CD4-positive, alpha-beta T cell treated with Interleukin-6 at 100 ng/mL for 8 hours (primary cell): ENCODE measurements around the gene DNAJB14.
A peak's percentile ranks its signal among the peaks of the same experiment; 100 is the strongest.

Source experiments
- DNase-seq: peaks from one replicate; pipeline ENCODE4 v3.0.0-alpha.2; 2020; ENCODE audit warnings: mixed read lengths, low spot score

Gene DNAJB14

DNA sequence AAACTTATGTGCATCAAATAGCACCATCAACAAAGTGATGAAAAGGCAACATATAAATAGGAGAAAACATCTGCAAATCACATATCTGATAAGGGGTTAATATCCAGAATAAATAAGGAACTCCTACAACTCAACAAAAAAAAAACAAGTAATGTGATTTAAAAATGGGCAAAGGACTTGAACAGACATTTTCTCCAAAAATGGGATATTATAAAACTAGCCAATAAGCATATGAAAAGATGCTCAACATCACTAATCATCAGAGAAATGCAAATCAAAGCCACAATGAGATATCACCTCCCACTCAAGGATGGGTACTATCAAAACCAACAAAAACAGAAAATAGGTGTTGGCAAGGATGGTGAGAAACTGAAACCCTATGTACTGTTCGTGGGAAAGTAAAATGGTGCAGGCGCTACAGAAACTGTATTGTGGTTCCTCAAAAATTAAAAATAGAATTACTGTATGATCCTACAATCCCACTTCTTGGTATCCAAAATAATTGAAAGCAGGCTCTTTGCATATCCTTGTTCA, 2.4 kb downstream of the DNAJB14 start:
- DNase-seq = no peak

DNA sequence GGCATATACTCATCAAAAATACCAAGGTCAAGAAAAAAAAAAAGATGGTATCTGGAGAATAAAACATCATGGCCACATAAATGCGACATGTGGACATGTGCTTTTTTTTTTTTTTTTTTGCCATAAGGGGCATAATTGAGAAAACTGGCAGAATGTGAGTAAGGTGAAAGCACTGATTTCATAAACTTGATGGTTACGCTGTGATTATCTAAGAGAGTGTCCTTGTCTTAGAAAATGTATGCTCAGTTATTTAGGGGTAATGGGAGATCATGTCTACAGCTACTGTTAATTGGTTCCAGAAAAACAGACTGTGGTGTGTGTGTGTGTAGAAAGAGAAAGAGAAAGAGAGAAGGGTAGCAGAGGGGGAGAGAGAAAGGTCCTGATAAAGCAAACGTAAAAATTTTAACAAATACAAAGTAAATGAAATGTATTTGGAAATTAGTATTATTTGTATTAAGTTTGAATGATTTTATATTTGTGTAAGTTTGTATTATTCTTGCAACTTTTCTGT, 8.1 kb downstream of the DNAJB14 start:
- no peak for DNase-seq

DNA sequence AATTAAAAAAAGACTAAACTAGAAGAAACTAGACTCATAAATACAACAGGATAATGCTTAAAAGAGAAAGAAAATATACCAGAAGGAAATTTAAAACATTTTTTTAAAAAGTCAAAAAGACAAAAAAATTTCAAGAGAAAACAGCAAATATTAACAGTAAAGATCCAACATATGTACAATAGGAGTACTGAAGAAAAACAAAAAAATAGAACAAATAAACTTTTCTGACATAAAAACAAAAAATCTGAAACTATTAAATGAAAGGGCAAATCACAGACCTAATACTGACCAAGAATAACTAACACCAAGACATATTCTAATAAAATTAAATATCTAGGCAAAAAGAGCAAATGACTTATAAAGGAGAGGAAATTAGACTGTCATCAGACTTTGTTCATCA, 11.5 kb downstream of the DNAJB14 start:
- no peak for DNase-seq

DNA sequence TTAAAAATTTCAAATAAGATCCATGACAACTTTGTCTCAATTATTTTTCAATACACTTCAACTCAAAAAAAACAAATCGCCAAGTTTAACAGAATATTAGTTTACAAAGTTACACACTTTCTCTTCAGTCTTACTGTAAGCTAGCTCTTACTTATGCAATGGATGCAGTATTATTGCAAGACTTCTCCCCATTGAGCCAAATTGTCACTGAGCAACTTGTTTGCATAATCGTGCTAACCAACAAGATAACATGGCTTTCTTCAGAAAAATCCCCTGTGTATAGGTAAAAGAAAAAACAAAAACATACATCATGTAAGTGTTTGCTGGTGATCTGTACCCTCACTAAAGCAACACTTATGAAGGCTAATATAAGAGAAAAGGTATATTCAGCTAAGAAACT, 18.9 kb downstream of the DNAJB14 start:
- DNase-seq = no peak

DNA sequence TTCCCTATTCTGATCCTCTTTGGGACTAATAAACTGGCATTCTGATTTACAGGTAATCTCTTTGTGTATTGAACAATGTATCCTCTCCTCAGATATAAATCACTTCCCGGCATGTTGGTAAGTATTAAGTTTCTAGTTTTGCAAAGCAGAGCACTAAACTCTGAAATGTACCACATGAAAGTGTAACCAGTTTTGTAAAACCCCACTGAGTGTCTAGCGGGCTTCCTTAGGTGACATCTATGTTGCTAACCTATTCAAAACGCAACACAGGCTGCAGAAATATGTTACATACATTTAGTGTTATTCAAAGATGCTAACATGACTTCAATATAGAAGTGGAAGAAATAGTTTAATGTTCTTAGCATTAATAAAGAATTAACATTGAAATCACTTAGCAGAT, 25.2 kb downstream of the DNAJB14 start:
- peak; percentile 15 for DNase-seq

DNA sequence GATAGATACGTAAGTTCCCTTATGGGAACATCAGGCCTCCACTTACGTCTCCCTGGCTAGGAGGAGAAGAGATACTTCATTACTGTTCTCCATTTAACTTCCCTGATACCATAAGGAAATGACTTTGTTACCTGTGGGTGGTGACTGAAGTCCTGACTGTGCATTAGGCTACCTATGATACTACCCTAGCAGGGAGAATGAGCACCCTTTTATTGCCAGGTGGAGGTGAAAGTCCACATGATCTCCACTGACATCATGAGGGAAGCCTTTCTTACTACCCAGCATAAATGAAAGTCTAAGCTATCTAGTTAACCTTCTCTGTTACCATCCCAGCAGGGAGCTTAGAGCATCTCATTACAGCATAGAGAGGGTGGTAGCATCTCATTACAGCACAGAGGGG, 27.8 kb downstream of the DNAJB14 start:
- no peak for DNase-seq

DNA sequence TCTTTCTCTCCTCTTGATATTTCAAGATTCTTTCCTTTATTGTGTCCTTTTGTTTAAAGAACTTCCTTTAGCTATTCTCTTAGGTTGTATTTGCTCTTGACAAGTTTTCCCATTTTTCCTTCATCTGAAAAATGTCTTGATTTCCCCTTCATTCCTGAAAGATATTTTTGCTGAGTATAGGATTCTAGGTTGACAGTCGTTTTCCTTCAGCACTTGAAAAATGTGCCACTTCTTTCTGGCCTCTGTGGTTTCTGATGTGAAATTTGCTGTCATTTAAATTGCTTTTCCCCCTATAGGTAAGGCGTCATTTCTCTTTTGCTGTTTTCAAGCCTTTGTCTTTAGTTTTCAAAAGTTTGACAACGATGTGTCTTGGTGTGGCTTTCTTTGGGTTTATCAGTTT, 28.8 kb downstream of the DNAJB14 start:
- DNase-seq = no peak

DNA sequence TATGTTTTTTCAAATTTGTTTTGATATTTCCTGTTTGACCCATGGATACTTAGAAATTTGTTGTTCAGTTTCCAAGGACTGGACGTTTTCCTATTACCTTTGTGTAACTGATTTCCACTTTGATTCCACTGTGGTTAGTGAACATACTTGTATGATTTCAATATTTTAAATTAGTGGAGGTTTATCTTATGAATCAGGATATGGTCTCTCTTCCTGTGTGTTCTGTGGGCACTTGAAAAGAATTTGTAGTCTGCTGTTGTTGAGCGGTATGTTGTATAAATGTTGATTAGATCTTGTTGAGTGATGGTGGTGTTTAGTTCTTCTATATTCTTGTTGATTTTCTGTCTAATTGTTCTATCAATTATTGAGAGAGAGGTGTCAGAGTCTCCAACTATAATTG, 31.0 kb downstream of the DNAJB14 start:
- DNase-seq = no peak

DNA sequence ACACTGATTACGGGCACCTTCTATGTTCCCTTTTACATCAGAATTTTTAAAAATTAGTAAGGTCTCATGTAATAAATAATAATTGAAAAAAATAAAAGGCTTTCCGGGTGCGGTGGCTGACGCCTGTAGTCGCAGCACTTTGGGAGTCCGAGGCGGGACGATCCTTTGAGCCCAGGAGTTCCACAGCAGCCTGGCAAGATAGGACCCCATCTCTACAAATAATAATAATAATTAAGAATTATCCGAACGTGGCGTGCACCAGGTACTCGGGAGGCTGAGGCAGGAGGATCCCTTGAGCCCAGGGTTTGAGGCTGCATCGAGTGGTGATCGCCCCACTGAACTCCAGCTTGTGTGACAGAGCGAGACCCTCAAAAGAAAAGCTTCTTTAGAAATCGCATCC, 51.4 kb downstream of the DNAJB14 start:
- DNase-seq = no peak

DNA sequence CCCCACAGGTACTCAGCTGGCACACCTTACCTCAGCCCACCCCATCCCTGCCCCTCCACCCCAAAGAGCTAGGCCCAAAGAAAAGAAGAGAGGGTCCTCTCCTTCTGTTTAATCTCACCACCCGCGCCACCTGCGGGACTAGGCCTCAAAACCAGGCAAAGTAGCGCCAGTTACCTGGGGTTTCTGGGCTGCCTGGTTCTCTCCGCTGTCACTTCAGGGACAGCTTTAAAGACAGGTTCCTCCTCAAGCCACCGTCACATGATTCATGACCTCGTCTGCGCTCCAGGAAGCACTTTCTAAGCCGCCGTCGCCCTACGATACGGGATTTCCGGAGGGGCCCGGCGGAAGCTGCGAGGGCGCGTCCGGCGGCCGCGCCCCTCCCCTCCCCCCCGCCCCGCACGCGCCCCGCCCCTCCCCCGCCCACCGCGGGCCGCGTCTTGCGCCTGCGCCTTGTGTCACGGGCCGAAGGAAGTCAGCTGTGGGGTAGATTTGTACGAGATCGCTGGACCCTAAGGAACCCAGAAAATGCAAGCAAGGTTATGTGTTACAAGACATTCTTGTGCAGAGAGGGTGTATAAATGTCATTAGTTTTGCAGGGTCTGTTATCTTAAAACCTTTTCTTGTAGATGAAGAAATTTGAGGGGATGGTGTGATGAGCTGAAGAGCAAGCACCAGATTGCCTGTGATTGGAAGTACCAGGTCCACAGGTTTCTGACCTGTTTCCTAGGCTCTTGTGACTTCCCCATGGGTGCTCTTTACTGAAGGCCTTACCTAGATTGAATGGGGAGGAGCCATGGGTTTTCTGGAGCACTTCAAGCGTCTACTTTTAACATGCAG, 52.0 kb downstream of the DNAJB14 start, which contains the start of gene LAMTOR3:
TSS of gene LAMTOR3 (minus strand) at position 267 of the 837 bp plus-strand sequence. CDS start 464 bp downstream, outside the sequence.
- peak; percentile 91 for DNase-seq

DNA sequence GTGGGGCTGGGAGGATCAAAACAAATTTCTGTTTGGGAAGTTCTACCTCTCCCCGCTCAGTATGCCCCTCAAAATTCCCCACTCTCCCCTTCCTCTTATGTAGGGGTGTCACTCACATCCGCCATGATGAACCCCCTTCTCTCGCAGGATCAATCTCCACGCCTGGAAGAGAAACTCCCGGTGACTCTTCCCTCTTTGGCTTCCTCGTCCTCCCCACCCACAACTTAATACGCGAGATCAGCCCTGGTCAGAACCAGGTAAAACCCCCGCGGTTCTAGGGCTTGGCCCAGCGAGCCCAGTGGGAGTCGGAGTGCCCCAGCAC, 52.6 kb downstream of the DNAJB14 start:
- no peak for DNase-seq

DNA sequence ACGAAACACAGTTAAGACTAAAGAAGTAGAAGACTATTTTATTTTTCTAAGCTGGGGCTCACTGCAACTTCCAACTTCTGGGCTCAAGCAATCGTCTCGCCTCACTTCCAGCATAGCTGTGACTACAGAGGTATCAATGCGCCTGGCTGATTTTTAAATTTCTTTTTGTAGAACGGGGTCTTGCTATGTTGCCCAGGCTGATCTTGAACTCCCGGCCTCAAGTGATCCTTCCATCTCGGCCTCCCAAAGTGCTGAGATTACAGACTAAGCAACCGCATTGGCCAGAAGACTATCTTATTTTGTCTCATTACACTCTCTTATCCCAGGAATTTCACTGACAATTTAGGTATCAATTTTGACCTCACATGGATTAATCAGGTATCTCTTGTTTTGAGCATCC, 53.4 kb downstream of the DNAJB14 start:
- no peak for DNase-seq

DNA sequence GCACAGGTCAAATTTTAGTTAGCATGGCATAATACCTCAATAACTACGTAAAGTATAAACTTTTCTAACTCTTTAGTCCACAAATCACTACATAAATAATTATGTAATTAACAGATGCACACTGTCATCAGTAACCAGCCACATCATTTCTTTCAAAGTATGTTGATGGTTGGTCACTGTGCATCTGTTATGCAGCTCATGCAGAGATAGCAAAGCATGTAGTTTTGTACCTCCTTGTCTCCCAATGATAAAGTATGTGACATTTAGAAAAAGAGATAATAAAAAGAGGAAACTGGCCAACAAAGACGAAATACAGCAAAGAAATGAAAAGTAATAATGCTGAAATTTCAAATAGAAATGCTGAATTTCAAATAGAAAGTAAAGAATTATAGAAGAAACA, 55.1 kb downstream of the DNAJB14 start:
- DNase-seq = no peak

DNA sequence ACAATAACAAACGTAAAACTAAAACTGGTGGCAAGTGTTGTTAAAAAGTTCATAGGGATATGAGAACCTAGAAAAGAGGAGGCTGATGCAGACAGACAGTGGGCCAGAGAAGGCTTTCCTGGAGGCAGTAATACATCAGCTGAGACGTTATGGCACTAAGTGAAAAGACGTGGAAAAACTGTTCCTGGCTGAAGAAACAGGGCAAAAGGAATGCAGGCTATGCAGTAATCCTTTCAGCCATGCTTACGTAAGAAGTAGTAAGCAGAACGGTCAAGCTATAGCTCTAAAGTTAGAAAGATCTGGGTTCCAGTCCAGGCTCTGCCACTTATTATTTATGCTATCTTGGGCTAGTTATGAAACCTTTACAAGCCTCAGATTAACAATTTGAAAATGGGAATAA, 58.6 kb downstream of the DNAJB14 start:
- no peak for DNase-seq

DNA sequence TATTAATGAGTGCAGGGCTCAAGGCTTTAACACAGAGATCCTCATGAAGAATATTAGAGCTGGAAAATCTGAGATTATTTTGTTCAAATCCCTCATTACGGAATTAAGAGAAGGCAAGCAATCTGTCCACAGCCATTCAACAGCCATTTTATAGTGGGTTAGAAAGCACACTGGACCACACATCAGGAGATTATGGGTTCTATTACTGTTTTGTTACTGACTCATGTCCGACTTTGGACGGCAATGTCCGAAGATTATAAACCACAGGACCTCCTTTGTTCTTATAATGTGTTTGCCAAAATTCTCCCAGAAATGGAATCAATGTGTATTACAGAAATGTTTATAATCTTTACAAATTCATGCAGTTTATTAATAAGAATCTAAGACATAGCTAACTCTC, 60.3 kb downstream of the DNAJB14 start:
- no peak for DNase-seq

DNA sequence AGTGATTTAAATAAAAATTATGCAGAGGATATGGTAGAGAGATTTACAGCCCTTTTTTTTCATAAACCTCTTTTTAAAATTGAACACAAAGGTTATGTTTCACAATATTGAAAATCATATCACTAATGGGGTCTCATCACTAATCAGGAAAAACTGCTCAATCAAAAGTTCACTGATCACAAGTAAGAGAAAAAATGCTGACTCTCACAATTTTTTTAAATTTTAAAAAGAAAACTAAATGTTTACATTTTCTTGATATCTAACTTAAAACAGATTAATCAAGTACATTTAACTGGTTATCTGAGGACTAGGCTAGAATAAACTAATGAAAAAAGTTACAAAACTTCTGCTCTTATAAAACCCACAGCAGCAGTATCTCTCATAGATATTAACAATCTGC, 60.7 kb downstream of the DNAJB14 start:
- no peak for DNase-seq

DNA sequence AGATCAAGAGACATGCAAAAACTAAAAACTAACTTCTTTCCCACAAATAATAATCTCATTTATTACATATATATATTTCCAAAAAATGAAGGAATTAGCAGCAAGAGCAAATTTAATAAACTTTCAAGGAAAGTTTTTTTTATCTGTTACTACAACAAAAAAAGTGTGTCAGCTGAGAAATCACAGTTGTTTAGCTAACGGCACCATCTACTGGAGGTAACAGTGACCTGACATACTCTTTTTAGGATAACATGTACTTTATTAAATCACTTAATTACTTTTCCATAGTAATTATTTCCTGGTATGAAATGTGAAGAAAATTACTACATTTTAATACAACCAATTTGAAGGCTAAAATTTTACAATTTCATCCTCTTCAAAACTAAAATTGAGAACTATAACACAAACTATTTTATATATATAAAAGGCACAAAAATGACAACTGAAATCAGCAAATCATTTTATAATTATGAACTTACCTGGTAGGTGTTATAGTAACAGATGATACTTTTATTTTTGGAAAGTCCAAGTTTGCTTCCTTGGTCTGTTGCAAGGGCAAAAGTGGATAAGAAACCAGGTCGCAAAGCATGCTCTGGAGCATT, 61.3 kb downstream of the DNAJB14 start:
- peak; percentile 43 for DNase-seq

DNA sequence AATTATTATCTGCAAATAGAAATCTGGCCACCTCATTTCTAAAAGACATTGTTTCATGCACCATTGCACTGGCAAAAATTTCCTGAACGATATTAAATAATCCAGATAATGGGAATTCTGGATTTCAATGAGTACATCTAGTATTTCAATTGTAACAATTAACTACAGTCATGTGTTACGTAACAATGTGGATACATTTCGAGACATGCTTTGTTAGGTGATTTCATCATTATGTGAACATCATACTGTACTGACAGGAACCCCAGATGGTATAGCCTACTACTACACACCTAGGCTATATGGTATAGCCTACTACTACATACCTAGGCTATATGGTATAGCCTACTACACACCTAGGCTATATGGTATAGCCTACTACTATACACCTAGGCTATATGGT, 67.0 kb downstream of the DNAJB14 start:
- DNase-seq = no peak

DNA sequence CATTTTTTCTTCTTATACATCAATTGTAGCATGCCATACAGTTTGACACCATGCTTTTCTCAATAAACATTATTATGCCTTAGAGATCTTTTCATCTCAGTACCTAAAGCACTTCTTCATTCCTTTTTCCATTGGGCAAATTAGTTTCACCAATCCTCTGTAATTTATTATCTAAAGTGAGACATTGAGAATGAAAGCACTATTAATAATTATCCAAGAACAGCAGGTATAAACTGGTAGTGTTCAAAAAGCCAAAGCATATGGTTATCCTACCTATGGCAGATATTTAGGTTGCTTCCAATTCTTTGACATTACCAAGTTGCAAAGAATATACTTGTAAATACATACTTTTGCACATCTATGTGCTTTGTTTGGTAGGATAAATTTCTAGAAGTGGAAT, 67.8 kb downstream of the DNAJB14 start:
- no peak for DNase-seq

DNA sequence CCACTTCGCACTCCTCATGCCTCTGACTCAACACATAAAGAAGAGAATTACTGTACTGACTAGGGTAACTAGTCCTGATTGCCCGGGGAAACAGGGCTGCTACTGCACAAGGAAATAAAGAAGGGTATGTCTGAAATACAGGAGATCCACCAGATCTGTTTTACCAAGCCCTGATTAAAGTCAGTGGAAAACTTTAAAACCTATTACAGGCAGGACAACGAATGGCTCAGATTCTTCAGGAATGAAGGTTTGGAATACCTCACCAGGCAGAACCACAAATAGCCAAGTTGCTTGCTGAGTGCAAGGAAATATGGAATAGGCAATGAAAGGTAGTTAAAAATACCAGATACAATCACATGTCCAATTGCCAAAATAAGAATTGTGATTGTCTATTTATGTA, 69.5 kb downstream of the DNAJB14 start:
- DNase-seq = no peak

DNA sequence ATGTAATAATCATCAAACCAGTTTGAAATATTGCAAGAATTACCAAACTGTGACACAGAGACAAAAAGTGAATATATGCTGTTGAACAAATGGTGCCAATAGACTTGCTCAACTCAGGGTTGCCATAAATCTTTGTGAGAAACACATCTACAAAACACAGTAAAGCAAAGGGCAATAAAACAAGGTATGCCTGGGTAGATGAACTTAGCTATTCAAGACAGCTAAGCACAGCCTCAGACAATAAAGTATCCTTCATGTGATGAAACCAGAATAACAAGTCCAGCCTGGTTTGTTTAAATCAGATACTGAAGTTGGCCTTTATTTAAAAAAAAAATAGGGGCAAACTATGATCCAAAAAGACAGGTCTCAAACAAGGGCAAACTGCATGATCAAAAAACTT, 71.3 kb downstream of the DNAJB14 start:
- DNase-seq = no peak

DNA sequence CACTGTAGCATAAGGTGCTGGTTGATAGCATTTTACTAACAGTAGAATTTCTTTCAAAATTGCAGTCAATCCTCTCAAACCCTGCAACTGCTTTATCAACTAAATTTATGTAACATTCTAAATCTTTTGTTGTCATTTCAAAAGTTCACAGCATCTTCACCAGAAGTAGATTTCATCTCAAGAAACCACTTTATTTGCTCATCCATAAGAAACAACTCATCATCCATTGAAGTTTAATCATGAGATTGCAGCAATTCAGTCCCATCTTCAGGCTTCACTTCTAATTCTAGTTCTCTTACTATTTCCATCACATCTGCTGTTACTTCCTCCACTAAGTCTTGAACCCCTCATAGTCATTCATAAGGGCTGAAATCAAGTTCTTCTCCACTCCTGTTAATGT, 73.8 kb downstream of the DNAJB14 start:
- no peak for DNase-seq

DNA sequence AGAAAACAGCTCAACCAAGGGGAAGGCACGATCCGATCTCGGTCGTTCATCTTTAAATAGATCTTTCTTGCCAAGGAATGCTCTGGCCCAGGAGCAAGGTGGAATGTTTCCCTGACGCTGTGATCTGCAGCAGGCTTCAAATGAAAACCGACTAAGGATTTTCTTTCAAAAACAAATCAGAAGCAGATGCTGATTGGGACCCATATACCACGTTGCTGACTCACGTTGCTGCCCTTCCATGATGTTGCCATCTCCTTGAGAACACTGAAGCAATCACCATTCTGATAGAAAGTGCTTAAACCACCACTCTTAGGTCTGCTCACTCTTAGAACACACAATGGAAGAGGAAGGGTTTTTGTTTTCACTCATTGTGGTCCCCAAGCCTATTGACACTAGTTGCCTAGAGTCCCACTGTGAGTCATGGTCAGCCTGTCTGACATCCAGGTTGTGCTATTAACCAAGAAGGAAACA, 78.3 kb downstream of the DNAJB14 start:
- DNase-seq = no peak
